OCI-LY1 (cell line): Measurements from ENCODE around the gene RHBDF1.

Source experiments
- EZH2 ChIP-seq: fragments of 200-600 bp; sonication (generic), shearing (Covaris generic); IDR thresholded peaks from 2 replicates; pipeline ENCODE4 v1.8.0; 2017; ENCODE audit warnings: borderline replicate concordance, mixed run types, mild to moderate bottlenecking, antibody characterized with exemption, low read length, moderate library complexity, mixed read lengths
- TF ChIP-seq, protein P1 (sequence below): fragments of 200-600 bp; sonication (generic), shearing (Covaris generic); IDR thresholded peaks from 2 replicates; pipeline ENCODE4 v1.5.1; 2017; ENCODE audit warnings: mild to moderate bottlenecking, antibody characterized with exemption, low read length, moderate library complexity, mixed read lengths

DNA sequence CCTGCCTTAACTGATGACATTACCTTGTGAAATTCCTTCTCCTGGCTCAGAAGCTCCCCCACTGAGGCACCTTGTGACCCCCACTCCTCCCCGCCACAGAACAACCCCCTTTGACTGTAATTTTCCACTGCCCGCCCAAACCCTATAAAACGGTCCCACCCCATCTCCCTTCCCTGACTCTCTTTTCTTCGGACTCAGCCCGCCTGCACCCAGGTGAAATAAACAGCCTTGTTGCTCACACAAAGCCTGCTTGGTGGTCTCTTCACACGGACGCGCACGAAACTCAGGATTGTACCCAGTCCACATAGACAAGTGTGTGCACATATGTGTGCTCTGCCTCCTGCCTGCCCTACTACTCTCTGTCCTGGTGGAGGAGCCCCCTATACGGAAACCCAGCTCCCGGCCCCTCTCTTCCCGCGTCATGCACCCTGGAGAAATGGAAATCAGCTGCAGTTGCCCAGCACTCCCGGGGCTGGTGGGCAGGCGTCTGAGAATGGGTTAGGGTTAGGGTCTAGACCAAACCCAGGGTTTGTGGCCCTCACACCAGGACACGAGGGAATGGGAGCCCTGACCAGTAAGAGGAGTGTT lies 2.4 kb upstream of the RHBDF1 start:
- TF ChIP-seq, protein P1, sequence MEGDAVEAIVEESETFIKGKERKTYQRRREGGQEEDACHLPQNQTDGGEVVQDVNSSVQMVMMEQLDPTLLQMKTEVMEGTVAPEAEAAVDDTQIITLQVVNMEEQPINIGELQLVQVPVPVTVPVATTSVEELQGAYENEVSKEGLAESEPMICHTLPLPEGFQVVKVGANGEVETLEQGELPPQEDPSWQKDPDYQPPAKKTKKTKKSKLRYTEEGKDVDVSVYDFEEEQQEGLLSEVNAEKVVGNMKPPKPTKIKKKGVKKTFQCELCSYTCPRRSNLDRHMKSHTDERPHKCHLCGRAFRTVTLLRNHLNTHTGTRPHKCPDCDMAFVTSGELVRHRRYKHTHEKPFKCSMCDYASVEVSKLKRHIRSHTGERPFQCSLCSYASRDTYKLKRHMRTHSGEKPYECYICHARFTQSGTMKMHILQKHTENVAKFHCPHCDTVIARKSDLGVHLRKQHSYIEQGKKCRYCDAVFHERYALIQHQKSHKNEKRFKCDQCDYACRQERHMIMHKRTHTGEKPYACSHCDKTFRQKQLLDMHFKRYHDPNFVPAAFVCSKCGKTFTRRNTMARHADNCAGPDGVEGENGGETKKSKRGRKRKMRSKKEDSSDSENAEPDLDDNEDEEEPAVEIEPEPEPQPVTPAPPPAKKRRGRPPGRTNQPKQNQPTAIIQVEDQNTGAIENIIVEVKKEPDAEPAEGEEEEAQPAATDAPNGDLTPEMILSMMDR: no peak
- no peak for TF ChIP-seq EZH2
